ENCODE measurements around the gene MCCD1. TPM values are rescaled to one million over a fixed set of nuclear protein-coding genes. Genes with fewer than 3 reads are reported as not detected.
"Not testable (repeated sequence)": the region's sequence is repeated elsewhere in the genome, so short reads cannot be mapped to it uniquely, and the experiment has no call there.

Gene MCCD1
- total RNA-seq, 1 donor = not detected

GRCh38 chr6:31498748-31499147, 30.0 kb upstream of the MCCD1 start:
- no peak for TF ChIP-seq CTCF (IDR thresholded peaks at IDR 0.05; ENCODE audit: insufficient read depth, low read length)
- H3K4me3 ChIP-seq (ENCODE audit: low read depth, low read length) = peak overlapping the region; percentile 44
- DNase-seq (ENCODE audit: low read depth) = no peak

- DNase-seq (ENCODE audit: low read depth); H3K4me3 ChIP-seq (ENCODE audit: low read depth, low read length): not testable (repeated sequence)
These were observed 29.1 kb upstream of the MCCD1 start for GRCh38 chr6:31499648-31500047.

- no peak overlapping the region for H3K4me3 ChIP-seq (ENCODE audit: low read depth, low read length)
- no peak for TF ChIP-seq CTCF (IDR thresholded peaks at IDR 0.05; ENCODE audit: insufficient read depth, low read length)
- DNase-seq (ENCODE audit: low read depth) = peak; percentile 27
These were observed 26.2 kb upstream of the MCCD1 start for GRCh38 chr6:31502586-31502985.

- not testable (repeated sequence) for H3K4me3 ChIP-seq (ENCODE audit: low read depth, low read length); DNase-seq (ENCODE audit: low read depth)
These were observed 19.7 kb upstream of the MCCD1 start for GRCh38 chr6:31509036-31509435.

GRCh38 chr6:31510007-31510406, 18.8 kb upstream of the MCCD1 start:
- DNase-seq (ENCODE audit: low read depth) = no peak
- H3K4me3 ChIP-seq (ENCODE audit: low read depth, low read length) = no peak overlapping the region
- TF ChIP-seq CTCF (IDR thresholded peaks at IDR 0.05; ENCODE audit: insufficient read depth, low read length) = no peak

- TF ChIP-seq CTCF (IDR thresholded peaks at IDR 0.05; ENCODE audit: insufficient read depth, low read length) = no peak
- H3K4me3 ChIP-seq (ENCODE audit: low read depth, low read length) = no peak overlapping the region
- no peak for DNase-seq (ENCODE audit: low read depth)
These were observed 15.2 kb upstream of the MCCD1 start for GRCh38 chr6:31513456-31514165.

- no peak overlapping the region for H3K4me3 ChIP-seq (ENCODE audit: low read depth, low read length)
- no peak for TF ChIP-seq CTCF (IDR thresholded peaks at IDR 0.05; ENCODE audit: insufficient read depth, low read length)
- DNase-seq (ENCODE audit: low read depth) = no peak
These were observed 6.9 kb upstream of the MCCD1 start for GRCh38 chr6:31521835-31522234.

- no peak overlapping the region for H3K4me3 ChIP-seq (ENCODE audit: low read depth, low read length)
- no peak for DNase-seq (ENCODE audit: low read depth)
- TF ChIP-seq CTCF (IDR thresholded peaks at IDR 0.05; ENCODE audit: insufficient read depth, low read length) = no peak
These were observed 3.2 kb upstream of the MCCD1 start for GRCh38 chr6:31525553-31525931.
